Progenitor cell of endocrine pancreas (in vitro differentiated cells): Measurements from ENCODE around the gene CEP162. TPM values are rescaled to one million over a fixed set of nuclear protein-coding genes. Genes with fewer than 3 reads are reported as not detected.
"Not testable (repeated sequence)": the region's sequence is repeated elsewhere in the genome, so short reads cannot be mapped to it uniquely, and the experiment has no call there.

Source experiments
- DNase-seq: peaks from one replicate; pipeline ENCODE4 v3.0.0; 2021; ENCODE audit warnings: low spot score; ENCODE audit not compliant: unreplicated experiment
- H3K27ac Mint-ChIP-seq: 2 replicates; pipeline ENCODE4 v1.8.0; 2021; ENCODE audit warnings: mild to moderate bottlenecking, moderate library complexity, mixed read lengths
- H3K27me3 Mint-ChIP-seq: 2 replicates; pipeline ENCODE4 v1.8.0; 2021; ENCODE audit warnings: mixed read lengths
- H3K36me3 Mint-ChIP-seq: 2 replicates; pipeline ENCODE4 v1.8.0; 2022; ENCODE audit warnings: mixed read lengths; ENCODE audit not compliant: insufficient read depth
- H3K4me1 Mint-ChIP-seq: 2 replicates; pipeline ENCODE4 v1.8.0; 2021; ENCODE audit warnings: low read depth, mixed read lengths
- H3K4me3 Mint-ChIP-seq: 2 replicates; pipeline ENCODE4 v1.8.0; 2021; ENCODE audit warnings: low read depth, mild to moderate bottlenecking, moderate library complexity, mixed read lengths
- H3K9me3 Mint-ChIP-seq: 2 replicates; pipeline ENCODE4 v1.8.0; 2021; ENCODE audit warnings: low read depth, mixed read lengths
- total RNA-seq: library from RNA; stranded (reverse); gene quantifications from 2 replicates; pipeline ENCODE4 v1.2.1, GENCODE V29; 2021
- TF ChIP-seq, protein P1 (sequence below): fragments of 200-600 bp; sonication (generic); IDR thresholded peaks from one replicate; pipeline ENCODE4 v1.5.0; 2021; ENCODE audit warnings: antibody characterized with exemption, mild to moderate bottlenecking; ENCODE audit not compliant: unreplicated experiment

CEP162 gene
- total RNA-seq, 1 donor from 2014 or later = 23.2 TPM

DNA sequence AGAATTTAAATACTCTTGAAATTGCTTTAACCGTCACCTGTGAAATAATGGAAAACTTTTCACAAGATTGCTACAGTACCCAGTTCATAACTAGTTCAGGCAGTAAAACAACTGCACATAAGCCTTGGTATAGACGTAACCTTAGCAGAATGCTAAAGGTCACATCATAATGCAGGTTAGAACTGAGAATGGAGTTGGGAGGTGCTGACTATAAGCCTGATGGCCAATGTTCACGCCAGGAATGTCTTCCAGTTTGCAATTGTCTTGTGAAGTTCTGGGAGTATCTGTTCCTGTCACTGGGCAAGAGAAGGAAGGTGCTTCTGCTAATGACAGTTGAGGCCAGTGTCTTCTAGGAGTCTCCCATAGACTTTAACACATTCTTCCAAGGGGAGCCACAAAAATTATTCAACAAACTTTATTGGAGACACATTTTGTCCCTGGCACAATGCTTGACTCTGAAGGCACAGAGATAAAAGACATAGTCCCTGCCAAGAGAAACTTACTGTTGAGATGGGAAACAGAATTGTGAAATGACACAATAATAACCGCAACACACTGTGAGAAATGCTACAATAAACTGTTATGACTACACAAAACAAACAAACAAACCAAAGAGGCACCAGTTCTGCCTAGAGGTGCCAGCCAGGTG, 24.6 kb upstream of the CEP162 start:
- Mint-ChIP-seq H3K27me3 (no peaks in the 10 kb centered on the region), H3K4me3 (no peak overlapping the region), H3K36me3 (no peaks in the 10 kb centered on the region), H3K27ac (no peak overlapping the region), H3K4me1 (peaks cover 4% of the 10 kb centered on the region), H3K9me3 (no peaks in the 10 kb centered on the region)
- TF ChIP-seq, protein P1, sequence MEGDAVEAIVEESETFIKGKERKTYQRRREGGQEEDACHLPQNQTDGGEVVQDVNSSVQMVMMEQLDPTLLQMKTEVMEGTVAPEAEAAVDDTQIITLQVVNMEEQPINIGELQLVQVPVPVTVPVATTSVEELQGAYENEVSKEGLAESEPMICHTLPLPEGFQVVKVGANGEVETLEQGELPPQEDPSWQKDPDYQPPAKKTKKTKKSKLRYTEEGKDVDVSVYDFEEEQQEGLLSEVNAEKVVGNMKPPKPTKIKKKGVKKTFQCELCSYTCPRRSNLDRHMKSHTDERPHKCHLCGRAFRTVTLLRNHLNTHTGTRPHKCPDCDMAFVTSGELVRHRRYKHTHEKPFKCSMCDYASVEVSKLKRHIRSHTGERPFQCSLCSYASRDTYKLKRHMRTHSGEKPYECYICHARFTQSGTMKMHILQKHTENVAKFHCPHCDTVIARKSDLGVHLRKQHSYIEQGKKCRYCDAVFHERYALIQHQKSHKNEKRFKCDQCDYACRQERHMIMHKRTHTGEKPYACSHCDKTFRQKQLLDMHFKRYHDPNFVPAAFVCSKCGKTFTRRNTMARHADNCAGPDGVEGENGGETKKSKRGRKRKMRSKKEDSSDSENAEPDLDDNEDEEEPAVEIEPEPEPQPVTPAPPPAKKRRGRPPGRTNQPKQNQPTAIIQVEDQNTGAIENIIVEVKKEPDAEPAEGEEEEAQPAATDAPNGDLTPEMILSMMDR = no peak
- no peak for DNase-seq

DNA sequence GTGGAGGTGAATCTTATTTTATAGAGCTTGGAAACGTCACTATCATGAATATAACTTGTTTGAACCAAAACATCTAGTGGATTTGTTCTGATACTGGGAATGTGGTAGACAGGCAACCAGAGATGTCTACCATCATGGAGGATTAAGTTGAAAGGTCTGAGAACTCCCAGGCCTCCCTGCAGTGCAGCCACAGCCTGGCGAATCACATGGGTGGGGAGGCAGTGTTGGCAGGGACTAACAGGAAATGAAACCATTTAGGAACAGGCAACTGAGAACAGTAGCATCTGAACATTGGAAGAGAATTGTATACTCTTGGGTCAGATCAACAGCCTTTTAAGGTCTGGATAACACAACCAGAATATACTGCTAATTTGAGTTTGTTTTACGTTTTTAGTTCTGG, 22.3 kb upstream of the CEP162 start:
- TF ChIP-seq, protein P1 = no peak
- DNase-seq = no peak
- Mint-ChIP-seq H3K4me1 (no peaks in the 10 kb centered on the region), H3K4me3 (no peak overlapping the region), H3K36me3 (no peaks in the 10 kb centered on the region), H3K27ac (no peak overlapping the region), H3K9me3 (no peaks in the 10 kb centered on the region), H3K27me3 (no peaks in the 10 kb centered on the region)

DNA sequence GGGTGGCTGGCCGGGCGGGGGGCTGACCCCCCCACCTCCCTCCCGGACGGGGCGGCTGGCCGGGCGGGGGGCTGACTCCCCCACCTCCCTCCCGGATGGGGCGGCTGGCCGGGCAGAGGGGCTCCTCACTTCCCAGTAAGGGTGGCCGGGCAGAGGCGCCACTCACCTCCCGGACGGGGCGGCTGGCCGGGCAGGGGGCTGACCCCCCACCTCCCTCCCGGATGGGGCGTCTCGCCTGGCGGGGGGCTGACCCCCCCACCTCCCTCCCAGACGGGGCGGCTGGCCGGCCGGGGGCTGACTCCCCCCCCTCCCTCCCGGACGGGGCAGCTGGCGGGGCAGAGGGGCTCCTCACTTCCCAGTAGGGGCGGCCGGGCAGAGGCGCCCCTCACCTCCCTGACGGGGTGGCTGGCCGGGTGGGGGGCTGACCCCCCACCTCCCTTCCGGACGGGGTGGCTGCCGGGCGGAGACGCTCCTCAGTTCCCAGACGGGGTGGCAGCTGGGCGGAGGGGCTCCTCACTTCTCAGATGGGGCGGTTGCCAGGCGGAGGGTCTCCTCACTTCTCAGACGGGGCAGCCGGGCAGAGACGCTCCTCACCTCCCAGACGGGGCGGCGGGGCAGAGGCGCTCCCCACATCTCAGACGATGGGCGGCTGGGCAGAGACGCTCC, 17.1 kb upstream of the CEP162 start:
- not testable (repeated sequence) for DNase-seq, H3K27ac Mint-ChIP-seq, H3K4me3 Mint-ChIP-seq, H3K36me3 Mint-ChIP-seq, H3K9me3 Mint-ChIP-seq, H3K27me3 Mint-ChIP-seq, H3K4me1 Mint-ChIP-seq

DNA sequence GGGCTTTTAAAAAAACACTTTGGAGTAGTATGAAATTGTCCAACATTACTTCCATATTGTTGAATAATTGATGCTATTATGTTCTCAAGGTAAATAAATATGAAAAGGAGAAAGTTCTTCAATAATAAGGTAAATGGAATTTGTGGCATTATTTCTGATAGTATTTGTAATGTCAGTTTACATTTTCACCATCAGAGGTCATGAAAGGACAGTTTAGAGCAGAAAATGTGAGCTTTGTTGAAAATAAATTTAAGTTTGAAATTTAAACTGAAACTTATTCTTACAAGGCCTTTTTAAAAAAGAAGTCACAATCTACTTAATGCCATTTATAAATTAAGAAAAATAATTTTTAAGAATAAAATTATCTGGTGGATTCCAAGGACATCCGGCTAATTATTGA, 15.8 kb upstream of the CEP162 start:
- H3K4me3 Mint-ChIP-seq = no peak overlapping the region
- H3K27me3 Mint-ChIP-seq = no peaks in the 10 kb centered on the region
- no peak for DNase-seq
- no peak overlapping the region for H3K27ac Mint-ChIP-seq
- H3K9me3 Mint-ChIP-seq = no peaks in the 10 kb centered on the region
- H3K36me3 Mint-ChIP-seq = no peaks in the 10 kb centered on the region
- TF ChIP-seq, protein P1 = peak; percentile 27
- H3K4me1 Mint-ChIP-seq = no peaks in the 10 kb centered on the region

DNA sequence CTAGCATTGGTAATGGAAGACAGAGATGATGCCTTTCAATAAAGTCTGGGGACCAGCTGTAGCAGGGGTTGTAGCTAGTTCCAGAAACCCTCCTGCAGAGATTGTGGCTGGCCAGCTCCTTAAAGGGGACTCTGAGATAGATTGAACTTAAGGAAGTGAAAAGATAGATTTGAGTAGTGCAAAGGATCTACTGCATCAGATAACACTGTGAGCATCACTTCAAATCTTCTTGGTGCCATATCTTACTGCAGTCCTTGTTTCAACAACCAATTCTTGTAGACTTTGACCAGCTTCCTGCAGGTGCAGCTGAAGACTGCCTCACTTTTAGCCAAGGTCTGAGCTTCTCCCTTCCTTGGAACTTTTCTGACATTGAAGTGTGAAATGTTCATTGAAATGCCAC, 14.8 kb upstream of the CEP162 start:
- H3K36me3 Mint-ChIP-seq = no peaks in the 10 kb centered on the region
- H3K9me3 Mint-ChIP-seq = peaks cover 8% of the 10 kb centered on the region
- no peak for DNase-seq
- H3K27me3 Mint-ChIP-seq = no peaks in the 10 kb centered on the region
- no peaks in the 10 kb centered on the region for H3K4me1 Mint-ChIP-seq
- no peak overlapping the region for H3K27ac Mint-ChIP-seq
- TF ChIP-seq, protein P1 = no peak
- no peak overlapping the region for H3K4me3 Mint-ChIP-seq

DNA sequence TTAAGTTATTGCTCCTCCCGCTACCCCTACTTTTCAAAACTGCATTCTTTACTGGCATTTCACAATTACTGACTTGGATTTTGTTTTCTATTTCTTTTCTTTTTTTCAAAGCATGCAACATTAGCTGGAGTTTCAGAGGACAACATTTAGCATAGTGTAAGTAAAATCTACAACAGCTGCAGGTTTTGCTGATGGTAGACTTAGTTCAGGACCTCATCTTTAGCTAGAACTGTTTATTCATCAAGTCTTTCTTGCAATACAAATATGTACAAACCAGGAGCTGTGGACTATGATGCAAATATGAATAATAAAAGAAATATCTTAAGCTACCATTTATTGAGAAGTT, 728 bp upstream of the CEP162 start:
- Mint-ChIP-seq H3K4me1 (peaks cover 10% of the 10 kb centered on the region), H3K36me3 (peaks cover 2% of the 10 kb centered on the region), H3K27me3 (peaks cover 23% of the 10 kb centered on the region), H3K4me3 (peak overlapping the region; percentile 93), H3K27ac (peak overlapping the region; percentile 33), H3K9me3 (no peaks in the 10 kb centered on the region)
- no peak for DNase-seq
- TF ChIP-seq, protein P1 = no peak
